Effector memory CD4-positive, alpha-beta T cell (primary cell): ENCODE data around the gene P3H3.
"Not testable (repeated sequence)": the region's sequence is repeated elsewhere in the genome, so short reads cannot be mapped to it uniquely, and the experiment has no call there.

ENCODE experiments used
- DNase-seq, 3 donors: peaks; one replicate each; pipeline ENCODE4 v3.0.0-alpha.2; 2020
- H3K27ac ChIP-seq: 2 replicates; pipeline ENCODE4 v1.7.0; 2013; ENCODE audit warnings: mild to moderate bottlenecking, low read length, moderate library complexity; ENCODE audit not compliant: insufficient read depth, poor library complexity, severe bottlenecking
- H3K27me3 ChIP-seq: replicated peaks from 2 replicates; pipeline ENCODE4 v1.7.0; 2013; ENCODE audit warnings: mild to moderate bottlenecking, low read length; ENCODE audit not compliant: insufficient read depth, control insufficient read depth, poor library complexity, severe bottlenecking
- H3K36me3 ChIP-seq: 2 replicates; pipeline ENCODE4 v1.7.0; 2013; ENCODE audit warnings: mild to moderate bottlenecking, low read length, moderate library complexity; ENCODE audit not compliant: control insufficient read depth, insufficient read depth
- H3K4me1 ChIP-seq: 2 replicates; pipeline ENCODE4 v1.7.0; 2013; ENCODE audit warnings: low read length, mild to moderate bottlenecking; ENCODE audit not compliant: control insufficient read depth, insufficient read depth, poor library complexity, severe bottlenecking
- H3K4me3 ChIP-seq: 2 replicates; pipeline ENCODE4 v1.7.0; 2013; ENCODE audit warnings: low read length, low read depth, mild to moderate bottlenecking; ENCODE audit not compliant: insufficient read depth, poor library complexity, severe bottlenecking
- H3K9me3 ChIP-seq: 2 replicates; pipeline ENCODE4 v1.7.0; 2013; ENCODE audit warnings: mild to moderate bottlenecking, low read length, moderate library complexity; ENCODE audit not compliant: control insufficient read depth

P3H3 gene

GRCh38 chr12:6888360-6888759 is 60.2 kb downstream of the P3H3 start:
- Histone ChIP-seq H3K9me3 (no peaks in the 10 kb centered on the region), H3K4me1 (peaks cover 6% of the 10 kb centered on the region), H3K27ac (no peak overlapping the region), H3K27me3 (no peaks in the 10 kb centered on the region), H3K4me3 (no peak overlapping the region), H3K36me3 (no peaks in the 10 kb centered on the region)
- no peak for DNase-seq

- H3K36me3 ChIP-seq, DNase-seq, H3K27ac ChIP-seq, H3K27me3 ChIP-seq, H3K9me3 ChIP-seq, H3K4me3 ChIP-seq, H3K4me1 ChIP-seq: not testable (repeated sequence)
Observed at GRCh38 chr12:6888794-6889193, 60.6 kb downstream of the P3H3 start.
